Measurements from ENCODE around the gene MROH8. TPM values are rescaled to one million over a fixed set of nuclear protein-coding genes. Genes with fewer than 3 reads are reported as not detected.

The MROH8 gene
- total and polyA plus RNA-seq, 2 of the 13 experiments (the other 11 are each of a cell fraction or from before 2014, with no cell fraction given): 2.6 to 5.5 TPM

DNA sequence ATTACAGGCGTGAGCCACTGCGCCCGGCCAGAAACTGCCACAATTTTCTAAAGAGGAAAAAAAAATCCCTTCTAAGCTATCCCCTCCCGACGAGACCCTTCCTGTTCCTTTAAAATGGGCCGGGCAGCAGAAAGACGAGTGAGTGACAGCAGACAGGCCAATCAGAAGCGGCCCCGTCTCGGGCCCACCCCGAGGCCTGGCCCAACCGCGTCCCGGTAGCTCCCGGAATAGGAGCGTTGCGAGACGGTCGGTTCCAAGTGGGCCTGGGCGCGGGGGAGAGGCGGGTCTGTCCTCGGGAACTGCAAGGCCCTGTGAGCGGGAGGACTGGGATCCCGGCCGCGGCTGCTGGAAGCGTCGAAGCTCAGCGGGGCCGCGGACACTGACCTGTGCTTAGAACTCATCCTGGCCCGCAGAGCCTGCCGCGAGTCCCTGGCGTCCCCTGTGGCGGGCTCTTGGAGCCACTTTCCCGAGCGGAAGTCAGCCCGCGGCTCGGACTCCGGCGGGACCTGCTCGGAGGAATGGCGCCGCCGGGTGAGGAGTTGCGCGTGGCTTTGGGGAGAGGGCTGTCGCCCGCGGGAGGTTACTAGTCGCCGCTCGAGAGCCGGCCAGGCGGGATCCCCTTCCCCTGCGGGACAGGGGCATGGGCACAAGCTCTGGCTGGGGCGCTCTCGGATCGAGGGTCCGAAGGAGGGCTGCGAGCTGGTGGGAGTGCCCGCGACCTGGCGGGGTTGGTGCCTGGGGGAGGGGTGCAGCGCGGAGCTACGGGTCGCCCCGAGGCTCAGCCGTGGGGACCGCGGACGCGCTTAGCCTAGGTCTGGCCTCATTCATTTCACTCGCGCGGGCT, at the start of gene MROH8, which contains the start of gene RPN2 (continued):
- TF ChIP-seq GATAD2A (CRISPR knock-in tag; IDR thresholded peaks at IDR 0.05) (peak; percentile 44), KAT8 (CRISPR knock-in tag; IDR thresholded peaks at IDR 0.05) (peak; percentile 92), ZNF660 (CRISPR knock-in tag; IDR thresholded peaks at IDR 0.05; ENCODE audit: borderline replicate concordance, low read depth) (no peak), HDAC6 (IDR thresholded peaks at IDR 0.05; ENCODE audit: low read depth, low read length) (no peak), MAFF (IDR thresholded peaks at IDR 0.05; ENCODE audit: low read depth, low read length) (peak; percentile 20; the same call in 1 of the 2 replicates), BHLHE40 (IDR thresholded peaks at IDR 0.05; ENCODE audit: low read length) (peak; percentile 97), SMYD3 (CRISPR knock-in tag; IDR thresholded peaks at IDR 0.05) (peak; percentile 97), CAMTA2 (CRISPR knock-in tag; IDR thresholded peaks at IDR 0.05; ENCODE audit: borderline replicate concordance) (no peak), FIP1L1 (IDR thresholded peaks at IDR 0.05; ENCODE audit: borderline replicate concordance, insufficient read depth, low read depth, low read length) (0 out of 2 replicates have a peak, but pooled peaks have one; percentile 67), SP2 (CRISPR knock-in tag; IDR thresholded peaks at IDR 0.05) (peak; percentile 95), EED (CRISPR knock-in tag; IDR thresholded peaks at IDR 0.05) (peak; percentile 84), ZBTB3 (CRISPR knock-in tag; IDR thresholded peaks at IDR 0.05; ENCODE audit: borderline replicate concordance, low read depth) (no peak), GPN1 (CRISPR knock-in tag; IDR thresholded peaks at IDR 0.05; ENCODE audit: borderline replicate concordance) (no peak)
- TF ChIP-seq, protein P1, sequence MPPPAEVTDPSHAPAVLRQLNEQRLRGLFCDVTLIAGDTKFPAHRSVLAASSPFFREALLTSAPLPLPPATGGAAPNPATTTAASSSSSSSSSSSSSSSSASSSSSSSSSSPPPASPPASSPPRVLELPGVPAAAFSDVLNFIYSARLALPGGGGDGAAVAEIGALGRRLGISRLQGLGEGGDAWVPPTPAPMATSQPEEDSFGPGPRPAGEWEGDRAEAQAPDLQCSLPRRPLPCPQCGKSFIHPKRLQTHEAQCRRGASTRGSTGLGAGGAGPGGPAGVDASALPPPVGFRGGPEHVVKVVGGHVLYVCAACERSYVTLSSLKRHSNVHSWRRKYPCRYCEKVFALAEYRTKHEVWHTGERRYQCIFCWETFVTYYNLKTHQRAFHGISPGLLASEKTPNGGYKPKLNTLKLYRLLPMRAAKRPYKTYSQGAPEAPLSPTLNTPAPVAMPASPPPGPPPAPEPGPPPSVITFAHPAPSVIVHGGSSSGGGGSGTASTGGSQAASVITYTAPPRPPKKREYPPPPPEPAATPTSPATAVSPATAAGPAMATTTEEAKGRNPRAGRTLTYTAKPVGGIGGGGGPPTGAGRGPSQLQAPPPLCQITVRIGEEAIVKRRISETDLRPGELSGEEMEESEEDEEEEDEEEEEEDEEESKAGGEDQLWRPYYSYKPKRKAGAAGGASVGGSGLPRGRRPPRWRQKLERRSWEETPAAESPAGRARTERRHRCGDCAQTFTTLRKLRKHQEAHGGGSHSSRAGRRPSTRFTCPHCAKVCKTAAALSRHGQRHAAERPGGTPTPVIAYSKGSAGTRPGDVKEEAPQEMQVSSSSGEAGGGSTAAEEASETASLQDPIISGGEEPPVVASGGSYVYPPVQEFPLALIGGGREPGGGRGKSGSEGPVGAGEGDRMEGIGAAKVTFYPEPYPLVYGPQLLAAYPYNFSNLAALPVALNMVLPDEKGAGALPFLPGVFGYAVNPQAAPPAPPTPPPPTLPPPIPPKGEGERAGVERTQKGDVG (CRISPR knock-in tag; IDR thresholded peaks at IDR 0.05; ENCODE audit: borderline replicate concordance): peak; percentile 55; the same call in 1 of the 2 replicates
- TF ChIP-seq, protein P2, sequence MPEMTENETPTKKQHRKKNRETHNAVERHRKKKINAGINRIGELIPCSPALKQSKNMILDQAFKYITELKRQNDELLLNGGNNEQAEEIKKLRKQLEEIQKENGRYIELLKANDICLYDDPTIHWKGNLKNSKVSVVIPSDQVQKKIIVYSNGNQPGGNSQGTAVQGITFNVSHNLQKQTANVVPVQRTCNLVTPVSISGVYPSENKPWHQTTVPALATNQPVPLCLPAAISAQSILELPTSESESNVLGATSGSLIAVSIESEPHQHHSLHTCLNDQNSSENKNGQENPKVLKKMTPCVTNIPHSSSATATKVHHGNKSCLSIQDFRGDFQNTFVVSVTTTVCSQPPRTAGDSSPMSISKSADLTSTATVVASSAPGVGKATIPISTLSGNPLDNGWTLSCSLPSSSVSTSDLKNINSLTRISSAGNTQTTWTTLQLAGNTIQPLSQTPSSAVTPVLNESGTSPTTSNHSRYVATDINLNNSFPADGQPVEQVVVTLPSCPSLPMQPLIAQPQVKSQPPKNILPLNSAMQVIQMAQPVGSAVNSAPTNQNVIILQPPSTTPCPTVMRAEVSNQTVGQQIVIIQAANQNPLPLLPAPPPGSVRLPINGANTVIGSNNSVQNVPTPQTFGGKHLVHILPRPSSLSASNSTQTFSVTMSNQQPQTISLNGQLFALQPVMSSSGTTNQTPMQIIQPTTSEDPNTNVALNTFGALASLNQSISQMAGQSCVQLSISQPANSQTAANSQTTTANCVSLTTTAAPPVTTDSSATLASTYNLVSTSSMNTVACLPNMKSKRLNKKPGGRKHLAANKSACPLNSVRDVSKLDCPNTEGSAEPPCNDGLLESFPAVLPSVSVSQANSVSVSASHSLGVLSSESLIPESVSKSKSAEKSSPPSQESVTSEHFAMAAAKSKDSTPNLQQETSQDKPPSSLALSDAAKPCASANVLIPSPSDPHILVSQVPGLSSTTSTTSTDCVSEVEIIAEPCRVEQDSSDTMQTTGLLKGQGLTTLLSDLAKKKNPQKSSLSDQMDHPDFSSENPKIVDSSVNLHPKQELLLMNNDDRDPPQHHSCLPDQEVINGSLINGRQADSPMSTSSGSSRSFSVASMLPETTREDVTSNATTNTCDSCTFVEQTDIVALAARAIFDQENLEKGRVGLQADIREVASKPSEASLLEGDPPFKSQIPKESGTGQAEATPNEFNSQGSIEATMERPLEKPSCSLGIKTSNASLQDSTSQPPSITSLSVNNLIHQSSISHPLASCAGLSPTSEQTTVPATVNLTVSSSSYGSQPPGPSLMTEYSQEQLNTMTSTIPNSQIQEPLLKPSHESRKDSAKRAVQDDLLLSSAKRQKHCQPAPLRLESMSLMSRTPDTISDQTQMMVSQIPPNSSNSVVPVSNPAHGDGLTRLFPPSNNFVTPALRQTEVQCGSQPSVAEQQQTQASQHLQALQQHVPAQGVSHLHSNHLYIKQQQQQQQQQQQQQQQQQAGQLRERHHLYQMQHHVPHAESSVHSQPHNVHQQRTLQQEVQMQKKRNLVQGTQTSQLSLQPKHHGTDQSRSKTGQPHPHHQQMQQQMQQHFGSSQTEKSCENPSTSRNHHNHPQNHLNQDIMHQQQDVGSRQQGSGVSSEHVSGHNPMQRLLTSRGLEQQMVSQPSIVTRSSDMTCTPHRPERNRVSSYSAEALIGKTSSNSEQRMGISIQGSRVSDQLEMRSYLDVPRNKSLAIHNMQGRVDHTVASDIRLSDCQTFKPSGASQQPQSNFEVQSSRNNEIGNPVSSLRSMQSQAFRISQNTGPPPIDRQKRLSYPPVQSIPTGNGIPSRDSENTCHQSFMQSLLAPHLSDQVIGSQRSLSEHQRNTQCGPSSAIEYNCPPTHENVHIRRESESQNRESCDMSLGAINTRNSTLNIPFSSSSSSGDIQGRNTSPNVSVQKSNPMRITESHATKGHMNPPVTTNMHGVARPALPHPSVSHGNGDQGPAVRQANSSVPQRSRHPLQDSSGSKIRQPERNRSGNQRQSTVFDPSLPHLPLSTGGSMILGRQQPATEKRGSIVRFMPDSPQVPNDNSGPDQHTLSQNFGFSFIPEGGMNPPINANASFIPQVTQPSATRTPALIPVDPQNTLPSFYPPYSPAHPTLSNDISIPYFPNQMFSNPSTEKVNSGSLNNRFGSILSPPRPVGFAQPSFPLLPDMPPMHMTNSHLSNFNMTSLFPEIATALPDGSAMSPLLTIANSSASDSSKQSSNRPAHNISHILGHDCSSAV (CRISPR knock-in tag; IDR thresholded peaks at IDR 0.05; ENCODE audit: borderline replicate concordance): 0 out of 2 replicates have a peak, but pooled peaks have one; percentile 58
- TF ChIP-seq, protein P3, sequence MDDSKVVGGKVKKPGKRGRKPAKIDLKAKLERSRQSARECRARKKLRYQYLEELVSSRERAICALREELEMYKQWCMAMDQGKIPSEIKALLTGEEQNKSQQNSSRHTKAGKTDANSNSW (CRISPR knock-in tag; IDR thresholded peaks at IDR 0.05; ENCODE audit: borderline replicate concordance): peak; percentile 87; the same call in 1 of the 2 replicates

Data from HepG2 (cell line).